ENCODE data around the gene ERF.
A peak's percentile ranks its signal among the peaks of the same experiment; 100 is the strongest.

ERF gene

DNA sequence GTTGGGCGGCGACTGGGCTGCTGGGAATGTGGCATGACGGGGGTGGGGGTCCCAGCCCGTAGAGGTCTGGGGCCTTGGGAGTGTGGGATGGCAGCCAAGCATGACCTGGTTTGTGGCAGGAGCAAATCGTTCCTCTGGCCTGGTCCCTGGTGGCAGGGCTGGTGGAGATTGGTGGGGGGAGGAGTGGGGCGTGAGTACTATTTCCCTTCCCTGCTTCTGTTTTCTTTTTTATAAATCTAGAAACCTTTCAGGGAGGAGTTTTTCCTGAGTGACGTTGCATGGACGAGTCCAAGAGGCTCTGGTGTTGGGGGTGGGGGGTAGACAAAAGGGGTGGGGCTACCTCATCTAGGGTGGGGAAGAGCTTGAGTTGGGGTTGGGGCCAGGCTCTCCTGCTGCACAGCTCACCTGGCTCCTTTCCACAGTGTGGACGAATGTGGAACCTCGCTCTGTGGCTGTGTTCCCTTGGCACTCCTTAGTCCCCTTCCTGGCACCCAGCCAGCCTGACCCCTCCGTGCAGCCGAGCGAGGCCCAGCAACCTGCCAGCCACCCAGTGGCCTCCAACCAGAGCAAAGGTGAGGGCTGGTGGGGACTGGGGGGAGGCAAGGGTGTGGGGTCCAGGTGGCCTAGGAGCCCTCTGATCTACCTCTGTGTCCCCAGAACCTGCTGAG, 31.6 kb upstream of the ERF start:
- no peak for DNase-seq

DNA sequence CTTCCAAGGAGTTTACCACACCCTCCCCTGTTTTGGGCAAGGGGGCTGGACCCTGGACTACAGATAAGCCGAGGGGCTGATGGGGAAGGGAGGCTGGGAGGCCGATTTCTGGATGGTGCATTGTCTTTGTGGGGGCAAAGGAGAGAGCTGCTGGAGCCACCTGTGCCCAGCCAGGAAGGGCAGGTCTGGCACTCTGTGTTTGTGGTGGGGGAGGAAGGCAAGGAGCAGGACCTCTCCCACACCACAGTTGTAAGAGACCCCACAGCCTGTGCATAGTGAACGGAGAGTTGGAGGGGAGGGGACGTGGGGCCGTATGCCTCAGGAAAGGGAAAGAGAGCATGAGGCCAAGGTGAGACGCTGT, 31.0 kb upstream of the ERF start:
- no peak for DNase-seq

GRCh38 chr19:42285541-42285941, 30.6 kb upstream of the ERF start:
- DNase-seq, result no peak

GRCh38 chr19:42284591-42285341, 29.8 kb upstream of the ERF start:
- no peak for DNase-seq

DNA sequence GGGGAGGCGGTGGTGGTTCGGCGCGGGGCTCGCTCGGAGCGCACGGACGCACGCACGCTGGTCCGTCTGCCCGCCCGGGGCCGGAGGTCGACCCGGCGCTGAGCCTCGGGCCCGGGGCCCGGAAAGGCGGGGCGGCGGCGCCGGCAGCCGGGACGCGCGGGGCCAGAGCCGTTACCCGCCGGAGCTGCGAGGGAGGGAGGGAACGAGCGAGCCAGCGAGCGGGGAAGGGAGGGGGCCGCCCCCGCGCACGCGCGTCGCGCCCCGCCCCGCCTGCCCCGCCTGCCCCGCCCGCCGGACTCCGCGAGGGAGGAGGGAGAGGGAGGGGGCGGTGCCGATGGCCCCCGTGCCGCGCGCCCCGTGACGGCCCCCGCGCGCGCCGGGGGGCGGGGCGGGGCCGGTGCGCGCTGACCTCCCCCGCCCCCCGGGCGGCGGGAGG, 29.2 kb upstream of the ERF start:
- peak; percentile 76 for DNase-seq

DNA sequence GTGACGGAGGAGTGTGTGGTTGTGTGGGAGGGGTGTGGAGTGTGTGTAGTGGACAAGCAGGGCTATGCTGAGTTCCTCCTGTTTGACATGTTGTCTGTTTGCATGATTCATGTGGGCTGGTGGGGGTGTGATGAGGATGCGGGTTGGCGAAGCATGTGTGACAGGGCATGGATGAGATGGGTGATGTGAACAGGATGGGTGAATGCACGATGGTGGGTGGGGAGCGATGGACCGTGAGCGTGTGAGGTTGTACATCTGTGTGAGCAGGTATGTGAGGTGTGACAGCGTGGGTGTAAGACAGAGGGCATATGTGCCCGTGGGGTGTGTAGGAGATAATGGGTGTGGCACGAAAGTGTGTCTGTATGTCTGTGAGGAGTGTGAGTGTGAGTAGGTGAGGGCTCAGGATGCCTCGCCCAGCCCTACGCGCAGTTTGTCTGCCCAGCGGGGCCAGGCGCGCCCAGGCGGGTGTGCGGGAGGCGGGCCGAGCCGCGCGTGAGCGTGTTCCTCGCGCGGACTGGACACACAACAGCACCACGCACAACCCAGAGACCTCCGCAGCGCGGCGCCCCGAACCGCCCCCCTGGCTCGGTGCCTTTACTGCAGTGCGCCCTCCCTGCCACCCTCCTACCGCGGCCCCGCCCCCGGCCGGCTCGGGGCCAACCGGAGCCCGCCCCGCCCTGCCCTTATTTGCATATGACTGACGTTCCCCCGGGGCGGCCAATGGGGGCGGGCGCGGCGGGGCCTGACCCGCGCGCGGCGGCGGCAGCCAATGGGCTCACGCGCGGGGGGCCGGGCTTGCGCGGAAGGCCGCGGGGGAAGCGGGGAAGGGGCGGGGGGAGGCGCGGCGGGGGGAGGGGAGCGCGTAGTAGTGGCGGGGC, 28.5 kb upstream of the ERF start:
- DNase-seq, result peak; percentile 94

DNA sequence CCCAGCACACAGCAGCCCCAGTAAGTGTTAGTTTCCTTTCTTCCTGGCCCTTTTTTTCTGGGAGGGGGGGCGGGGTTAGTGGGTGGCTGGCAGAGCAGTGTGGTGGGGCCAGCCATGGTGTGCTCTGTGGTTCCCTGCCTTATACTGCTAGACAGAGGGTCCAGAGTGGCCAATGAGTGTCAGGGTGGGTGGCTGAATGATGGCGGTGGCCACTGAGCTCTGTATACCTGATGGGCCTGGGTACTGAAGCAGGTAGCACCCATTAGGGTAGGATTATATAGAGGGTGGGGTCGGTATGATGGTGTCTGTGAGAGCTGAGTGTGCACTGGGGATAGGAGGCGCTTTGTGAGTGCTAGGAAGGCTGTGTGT, 27.9 kb upstream of the ERF start:
- no peak for DNase-seq

DNA sequence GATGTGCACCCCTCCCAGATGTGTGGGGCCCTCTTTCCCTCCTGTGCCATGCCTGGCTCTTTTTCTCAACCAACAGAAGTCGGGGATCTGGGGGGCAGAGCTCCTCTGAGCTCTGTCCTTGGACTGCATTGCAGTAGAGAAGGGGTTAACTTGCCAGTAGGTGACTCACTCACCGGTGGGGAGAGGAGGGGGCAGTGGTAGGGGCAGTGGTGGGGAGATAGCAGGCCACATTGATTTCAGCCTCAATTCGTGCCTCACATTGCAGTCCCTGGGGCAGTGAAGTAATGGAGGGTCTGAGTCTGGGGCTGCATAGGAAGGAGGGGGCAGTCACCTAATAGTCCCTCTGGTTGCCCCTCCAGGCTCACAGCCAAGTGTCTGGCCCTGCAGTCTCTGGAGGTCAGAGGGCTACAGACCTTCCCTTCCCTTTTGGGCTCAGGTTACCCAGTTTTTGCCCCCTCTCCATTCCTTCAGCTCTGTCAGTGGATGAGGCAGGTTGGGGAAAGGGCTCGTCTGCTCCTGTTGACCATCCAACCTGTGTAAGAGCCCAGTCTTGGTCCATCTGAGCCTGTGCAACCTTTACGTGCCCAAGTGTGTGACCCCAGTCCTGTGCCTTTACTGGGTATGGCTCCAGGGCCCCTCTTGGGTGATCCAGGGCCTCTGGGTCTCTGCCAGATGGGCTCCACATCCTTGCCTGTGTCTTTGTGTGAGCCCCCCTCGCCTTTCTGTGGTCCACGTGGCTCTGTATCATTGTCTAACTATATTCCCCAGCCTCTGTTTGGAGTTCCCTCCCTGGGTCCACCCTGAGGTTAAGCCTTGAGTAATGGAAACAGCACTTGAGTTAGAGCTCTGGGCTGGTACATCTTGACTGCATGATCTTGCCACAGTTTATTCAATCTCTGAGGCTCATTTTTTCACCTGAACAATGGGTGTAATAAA, 27.2 kb upstream of the ERF start:
- no peak for DNase-seq

GRCh38 chr19:42281146-42281826, 26.4 kb upstream of the ERF start:
- no peak for DNase-seq

- peak; percentile 39 for DNase-seq
These were observed 25.9 kb upstream of the ERF start for GRCh38 chr19:42280815-42281145.

DNA sequence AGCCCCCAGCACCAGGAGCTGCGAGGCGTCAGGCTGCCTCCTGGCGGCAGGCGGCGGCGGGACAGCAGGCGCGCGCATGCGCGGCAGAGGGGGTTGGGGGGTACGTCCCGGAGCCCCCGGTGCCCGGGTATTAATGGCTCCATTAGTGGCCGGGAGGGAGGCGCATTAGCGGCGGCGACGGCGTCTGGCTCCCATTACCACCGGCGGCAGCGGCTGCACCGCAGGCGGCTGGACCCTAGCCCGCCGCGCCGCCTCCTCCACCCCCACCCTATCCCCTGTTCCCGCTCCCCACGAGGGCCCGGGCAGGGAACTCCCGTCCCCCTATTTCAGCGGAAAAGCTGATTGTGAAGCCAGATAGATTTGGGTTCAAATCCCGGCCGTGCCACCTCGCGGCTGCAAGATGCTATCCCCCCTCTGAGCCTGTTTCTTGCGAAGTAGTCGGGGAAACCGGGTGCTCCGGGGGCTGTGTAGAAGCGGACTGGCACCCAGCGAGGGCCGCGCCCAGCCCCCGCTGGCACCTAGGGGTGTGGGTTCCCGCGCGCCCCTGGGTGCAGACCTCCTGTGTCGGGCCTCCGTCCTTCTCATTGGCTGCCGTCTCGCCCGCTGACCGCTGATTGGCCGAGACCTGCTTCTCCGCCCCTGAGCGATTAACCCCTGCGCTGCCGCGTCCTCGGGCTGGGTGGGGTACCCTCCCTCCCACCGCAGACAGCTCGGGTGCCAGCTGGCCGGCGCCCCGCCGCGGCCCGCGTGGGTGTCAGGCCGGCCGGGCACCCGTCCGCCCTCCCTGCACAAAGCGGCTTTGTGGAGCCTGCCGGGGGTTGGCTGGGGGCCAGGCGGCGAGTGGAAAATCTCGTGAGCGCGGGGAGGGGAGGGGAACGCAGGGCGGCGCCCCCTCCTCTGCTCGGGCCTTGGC, 25.2 kb upstream of the ERF start:
- peak; percentile 87 for DNase-seq

GRCh38 chr19:42279155-42279901, 24.4 kb upstream of the ERF start:
- DNase-seq, result no peak

DNA sequence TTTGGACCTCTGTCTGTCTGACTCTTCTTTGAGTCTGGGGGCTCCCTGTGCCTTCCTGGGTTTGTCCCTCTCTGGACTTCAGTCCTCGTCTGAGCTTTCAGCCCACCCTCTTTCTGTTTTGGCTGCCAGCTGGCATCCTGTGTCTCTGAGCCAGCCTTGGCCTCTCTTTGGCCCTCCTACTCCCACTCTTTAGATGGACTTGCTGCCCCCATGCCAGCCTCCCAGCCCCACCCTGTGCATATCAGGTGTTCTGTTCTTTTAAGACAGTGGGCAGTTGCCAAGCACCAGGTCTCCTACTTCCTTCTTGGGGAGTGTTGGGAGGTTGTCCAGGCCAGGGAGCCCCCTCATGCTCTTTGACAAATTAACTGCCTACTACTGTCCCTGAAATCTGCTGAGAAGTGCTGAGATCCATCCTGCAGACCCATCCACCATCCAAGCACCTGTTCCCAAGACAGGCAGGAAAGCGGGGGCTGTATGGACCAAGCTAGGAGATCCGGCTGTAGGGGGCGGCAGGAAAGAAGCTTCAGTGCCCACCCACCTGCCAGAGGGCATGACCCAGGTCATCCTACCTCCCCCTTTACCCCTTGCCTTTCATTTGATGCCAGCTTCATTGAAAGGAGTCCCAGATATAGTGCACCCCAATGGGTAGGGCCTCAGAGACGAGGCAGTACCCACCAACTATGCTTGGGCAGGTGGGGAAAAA, 23.7 kb upstream of the ERF start:
- no peak for DNase-seq

DNA sequence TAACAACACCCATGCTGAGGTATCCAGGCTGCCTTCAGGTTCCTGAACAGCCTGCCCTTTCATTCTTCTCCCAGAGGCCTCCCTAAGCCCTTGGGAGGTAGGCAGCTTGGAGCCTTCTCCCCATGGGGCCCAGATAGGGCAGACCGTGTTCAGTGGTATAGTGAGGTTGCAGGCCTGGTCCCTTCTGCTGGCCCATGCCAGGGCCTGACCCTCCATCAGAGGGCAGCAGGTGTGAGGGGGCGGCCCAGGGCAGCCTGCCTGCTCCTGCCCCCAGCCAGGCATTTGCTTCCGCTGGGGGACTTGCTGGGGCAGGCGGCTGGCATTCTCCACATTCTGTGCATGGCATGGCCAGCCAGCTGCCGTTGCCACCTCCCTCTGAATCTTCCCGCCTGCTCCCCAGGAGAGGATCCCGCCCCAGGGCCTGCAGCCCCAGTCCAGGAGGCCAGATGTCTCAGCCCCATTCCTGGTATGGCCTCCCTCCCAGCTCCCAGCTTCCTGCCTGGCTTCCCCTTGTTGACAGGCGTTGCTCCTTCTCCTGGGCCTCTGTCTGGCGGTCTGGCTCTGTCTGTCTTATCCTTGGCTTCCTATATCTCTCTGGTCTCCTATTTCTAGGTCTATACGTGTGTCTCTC, 23.0 kb upstream of the ERF start:
- no peak for DNase-seq

DNA sequence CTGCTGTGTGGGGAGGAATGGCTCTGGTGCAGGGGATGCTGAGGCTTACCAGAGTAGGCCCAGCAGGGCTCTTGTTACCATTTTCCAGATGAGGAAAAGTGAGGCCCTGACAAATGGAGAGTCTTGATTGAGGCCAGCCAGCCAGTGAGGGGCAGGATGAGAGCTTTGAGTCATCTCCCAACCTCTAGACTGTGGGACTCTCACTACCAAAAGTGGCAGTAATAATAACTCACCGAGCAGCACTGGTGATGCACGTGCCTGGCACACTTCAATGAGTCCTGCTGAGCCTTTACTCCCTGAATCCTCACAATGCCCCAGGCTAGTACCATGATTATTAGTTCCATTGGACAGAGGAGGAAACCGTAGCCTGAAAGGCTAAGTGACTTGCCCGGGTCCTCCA, 21.9 kb upstream of the ERF start:
- peak; percentile 42 for DNase-seq

- no peak for DNase-seq
These were observed 21.4 kb upstream of the ERF start for GRCh38 chr19:42276284-42276683.

DNA sequence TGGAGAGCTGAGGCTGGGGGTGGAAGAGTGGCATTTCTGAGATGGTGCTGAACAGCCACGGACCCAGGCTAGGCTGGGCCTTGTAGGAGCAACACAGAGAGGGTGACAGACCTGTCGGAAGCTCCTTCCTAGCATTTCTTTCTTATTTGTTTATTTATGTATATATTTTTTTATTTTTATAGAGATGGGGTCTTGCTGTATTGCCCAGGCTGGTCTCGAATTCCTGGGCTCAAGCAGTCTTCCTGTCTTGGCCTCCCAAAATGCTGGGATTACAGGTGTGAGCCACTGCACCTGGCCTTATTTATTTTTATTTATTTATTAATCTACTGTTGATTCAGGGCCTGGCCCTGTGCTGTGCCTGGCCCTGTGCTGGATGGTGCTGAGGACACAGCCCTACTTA, 20.6 kb upstream of the ERF start:
- no peak for DNase-seq

GRCh38 chr19:42275103-42275502, 20.2 kb upstream of the ERF start:
- DNase-seq, result no peak

DNA sequence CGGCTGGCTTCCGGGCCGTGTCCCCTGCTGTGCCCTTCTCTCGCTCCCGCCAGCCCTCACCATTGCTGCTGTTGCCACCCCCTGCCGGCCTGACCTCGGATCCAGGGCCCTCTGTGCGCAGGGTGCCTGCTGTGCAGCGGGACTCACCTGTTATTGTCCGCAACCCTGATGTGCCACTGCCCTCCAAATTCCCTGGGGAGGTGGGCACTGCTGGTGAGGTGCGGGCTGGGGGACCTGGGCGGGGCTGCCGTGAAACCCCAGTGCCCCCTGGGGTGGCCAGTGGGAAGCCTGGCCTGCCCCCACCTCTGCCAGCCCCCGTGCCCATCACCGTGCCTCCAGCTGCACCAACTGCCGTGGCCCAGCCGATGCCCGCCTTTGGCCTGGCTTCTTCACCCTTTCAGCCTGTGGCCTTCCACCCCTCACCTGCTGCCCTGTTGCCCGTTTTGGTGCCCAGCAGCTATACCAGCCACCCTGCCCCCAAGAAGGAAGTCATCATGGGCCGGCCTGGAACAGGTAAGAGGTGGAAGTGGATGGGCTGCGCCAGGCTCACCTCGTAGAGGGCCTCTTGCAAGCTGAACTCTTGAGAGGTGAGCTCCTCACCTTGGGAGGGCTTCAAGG, 19.2 kb upstream of the ERF start:
- DNase-seq, result no peak
